SKM-1 treated with dmso at 0.1 percent for 144 hours (cell line): ENCODE measurements around the gene GNB1L.

Source experiments
- DNase-seq: peaks from one replicate; lab custom pipeline; 2025; ENCODE audit not compliant: unreplicated experiment; lab: John Stamatoyannopoulos, UW

GNB1L gene

DNA sequence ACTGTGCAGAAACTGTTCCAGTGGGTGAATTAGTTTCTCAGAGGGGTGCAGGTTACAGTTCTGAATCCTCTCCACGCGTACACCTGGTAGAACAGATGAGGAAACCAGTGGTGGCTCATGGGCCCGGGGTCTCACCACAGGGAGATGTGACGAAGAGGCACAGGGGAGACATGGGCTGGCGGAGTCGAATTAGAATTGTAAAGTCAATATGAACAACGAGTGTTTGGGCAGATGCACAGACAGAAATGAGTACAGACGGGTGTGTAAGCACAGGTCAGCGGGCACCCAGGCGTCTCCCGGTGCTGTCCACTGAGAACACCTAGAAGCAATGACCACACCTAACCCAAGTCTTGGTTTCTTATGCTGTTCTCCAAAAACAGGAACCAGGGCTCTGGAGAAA lies 41.8 kb downstream of the GNB1L start:
- DNase-seq: no peak

DNA sequence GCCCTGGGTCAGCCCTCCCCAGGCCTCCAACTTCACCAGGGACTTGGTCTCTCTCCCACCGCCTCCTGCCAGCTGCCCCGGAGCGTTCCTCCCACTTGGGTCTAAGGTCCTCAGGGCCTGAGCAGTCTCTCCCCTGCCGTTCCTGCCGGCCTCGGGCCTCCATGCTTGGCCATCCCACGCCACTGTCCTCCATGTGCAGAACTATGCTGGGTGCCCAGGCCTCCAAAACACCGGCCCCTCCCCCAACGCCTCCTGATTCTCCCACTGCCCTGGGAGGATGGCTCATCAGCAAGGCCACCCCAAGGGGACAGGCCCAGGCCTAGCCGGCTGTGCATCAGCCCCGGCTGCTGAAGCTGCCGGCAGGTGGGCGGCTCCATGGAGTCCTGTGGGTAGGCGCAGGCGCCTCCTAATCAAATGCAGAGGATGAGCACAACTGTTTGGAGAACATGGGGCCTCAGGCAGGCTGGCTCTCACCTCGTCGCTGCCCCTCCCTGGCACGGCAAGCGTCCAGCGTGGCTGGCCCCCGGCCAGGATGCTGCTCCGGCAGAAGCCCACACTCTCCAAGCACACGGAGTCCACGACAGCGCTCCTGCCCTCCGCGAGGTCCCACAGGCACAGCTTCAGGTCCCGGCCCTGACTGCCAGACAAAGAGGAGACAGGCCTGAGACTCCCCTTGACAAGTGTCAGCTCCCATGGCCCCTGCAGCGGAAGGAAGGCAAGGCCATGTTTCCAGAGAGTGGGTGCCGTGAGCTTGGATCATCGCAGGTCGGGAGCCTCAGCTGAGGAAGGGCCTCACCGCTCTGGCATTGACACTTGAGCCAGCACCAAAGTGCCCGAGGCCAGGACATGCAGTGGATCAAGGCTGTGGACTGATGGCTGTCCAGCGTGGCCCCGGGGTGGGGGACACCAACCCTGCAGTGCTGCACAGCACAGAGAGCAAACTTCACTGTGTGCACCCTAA lies 42.6 kb downstream of the GNB1L start:
- DNase-seq: no peak

DNA sequence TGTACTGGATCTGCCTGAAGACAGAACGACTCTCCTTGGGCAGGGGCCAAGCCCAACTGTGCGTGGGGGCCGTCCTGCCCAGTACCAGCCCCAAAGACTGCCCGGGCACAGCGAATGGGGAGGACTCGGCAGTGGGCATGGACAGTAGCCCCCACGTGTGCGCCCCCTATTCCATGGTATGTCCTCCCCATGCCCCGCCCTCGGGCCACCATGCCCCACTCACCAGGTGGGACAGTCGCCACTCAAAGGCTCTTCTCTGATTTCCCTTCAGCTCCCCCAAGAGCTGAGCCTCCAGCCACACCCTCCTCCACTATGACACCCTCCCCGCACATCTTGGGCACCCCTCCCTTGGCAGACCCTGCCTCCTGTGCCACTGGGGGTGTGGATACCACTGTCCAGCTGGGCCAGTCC lies 43.5 kb downstream of the GNB1L start:
- DNase-seq: no peak

DNA sequence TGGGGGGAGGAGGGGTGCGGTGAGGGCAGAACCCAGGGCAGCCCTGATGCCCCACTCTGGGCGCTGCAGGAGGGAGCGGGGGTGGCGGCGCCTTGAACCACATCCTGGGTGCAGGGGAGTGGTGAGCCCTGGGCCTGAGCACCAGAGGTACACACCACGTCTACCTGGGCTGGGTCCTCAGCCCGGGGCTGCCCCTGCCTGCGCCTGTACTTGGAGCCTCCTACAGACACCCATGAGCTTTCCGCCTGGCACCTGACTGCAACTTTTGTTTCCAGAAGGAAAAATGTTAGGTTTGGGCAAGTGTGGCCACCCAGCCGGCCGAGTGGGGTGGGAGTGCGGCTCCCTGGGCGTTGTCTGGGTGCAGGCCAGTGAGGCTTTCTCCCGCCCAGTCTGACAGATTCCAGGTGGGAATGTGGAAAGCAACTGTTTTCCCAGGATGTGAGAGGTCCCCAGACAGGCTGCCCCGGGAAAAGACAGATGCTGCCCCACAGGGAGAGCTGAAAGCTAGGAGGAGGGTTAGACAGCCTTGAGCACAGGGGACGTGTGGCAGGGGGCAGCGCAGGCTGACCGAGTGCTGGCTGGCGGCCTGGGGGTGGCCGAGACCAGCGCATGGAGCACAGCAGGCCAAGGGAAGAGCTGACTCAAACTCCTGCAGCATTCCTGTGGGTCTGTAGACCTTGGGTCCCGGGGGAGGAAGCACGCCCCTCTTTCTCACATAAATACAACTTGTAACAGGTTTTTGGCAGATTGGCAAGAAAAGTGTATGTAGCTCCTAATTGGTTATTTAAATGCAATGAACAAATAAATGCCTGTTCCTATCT lies 44.1 kb downstream of the GNB1L start:
- DNase-seq: no peak

DNA sequence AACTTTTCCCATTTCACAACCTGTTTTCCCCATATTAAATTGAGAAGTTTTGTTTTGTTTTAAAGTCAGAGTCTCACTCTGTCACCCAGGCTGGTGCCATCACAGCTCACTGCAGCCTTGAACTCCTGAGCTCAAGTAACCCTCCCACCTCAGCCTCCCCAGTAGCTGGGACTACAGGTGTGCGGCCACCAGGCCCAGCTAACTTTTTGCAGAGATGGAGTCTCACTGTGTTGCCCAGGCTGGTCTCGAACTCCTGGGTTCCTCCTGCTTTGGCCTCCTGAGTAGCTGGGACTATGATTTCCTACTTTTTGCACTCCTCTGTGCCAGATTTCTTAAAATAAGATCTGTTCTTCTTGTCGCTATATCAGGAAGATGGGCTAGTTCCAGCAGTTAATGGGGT lies 44.9 kb downstream of the GNB1L start:
- DNase-seq: no peak

DNA sequence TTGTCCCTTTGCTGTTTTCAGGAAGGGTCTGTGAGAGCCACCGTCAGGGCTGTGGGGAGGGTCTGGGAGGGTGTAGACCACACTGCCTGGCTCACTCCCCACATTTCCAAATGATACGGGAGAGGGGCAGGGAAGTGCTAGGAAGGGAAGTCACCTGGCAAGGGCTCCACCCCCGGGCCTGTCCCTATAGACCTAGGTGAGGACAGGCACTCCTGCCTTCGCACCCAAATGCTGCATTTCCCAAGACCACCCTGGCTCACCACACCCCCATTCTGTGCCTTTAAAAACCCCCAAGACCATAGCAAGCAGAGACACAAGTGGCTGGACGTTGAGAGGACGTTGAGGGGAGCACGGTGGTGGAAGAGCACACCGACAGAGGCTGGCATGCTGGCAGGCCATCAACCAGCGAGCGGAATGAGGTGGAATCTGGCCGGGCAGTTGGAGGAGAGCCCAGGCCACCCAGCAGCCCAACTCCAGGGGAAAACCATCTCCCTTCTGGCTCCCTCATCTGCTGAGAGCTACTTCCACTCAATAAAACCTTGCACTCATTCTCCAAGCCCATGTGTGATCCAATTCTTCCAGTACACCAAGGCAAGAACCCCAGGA lies 45.7 kb downstream of the GNB1L start:
- DNase-seq: no peak

DNA sequence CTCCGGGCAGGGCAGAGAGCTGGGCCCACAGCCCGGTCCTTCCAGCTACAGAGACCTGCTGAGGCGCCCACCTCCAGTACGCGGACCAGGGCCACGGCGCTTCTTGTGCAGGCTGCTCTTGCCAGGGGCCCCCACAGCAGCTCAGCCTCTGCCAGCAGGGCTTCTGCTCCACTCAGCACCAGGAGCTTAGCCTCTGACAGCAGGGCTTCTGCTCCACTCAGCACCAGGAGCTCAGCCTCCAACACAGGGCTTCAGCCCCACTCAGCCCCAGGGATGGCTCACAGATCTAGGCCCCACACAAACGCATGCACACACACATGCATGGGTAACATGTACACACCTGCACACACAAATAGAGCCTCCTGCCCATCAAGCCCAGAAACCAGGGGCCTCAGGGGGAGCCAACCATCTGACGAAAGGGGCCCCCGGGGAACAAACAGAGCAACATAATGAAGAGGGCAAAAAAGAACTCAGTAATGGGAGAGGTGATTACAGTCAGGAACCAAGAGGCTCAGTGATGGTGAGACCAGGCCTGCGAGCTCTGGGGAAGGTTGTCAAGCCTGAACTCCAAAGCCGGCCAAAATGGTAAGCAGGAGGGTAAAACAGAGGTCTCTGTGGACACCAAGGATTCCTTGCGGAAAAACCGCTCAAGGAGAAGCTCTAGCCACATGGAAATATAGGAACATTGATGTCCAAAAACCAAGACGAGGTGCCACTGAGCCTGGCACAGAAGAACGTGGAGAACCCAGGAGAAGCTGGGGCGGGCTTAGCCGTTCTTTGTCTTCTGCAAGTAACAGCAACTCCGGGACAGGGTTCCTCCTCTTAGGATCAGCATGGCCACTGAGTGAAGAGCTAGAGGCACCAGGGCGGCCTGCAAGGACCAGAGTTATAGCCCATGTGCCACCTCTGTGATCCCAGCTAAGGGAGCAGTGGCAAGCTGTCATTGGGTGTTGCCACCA lies 46.5 kb downstream of the GNB1L start:
- DNase-seq: no peak

DNA sequence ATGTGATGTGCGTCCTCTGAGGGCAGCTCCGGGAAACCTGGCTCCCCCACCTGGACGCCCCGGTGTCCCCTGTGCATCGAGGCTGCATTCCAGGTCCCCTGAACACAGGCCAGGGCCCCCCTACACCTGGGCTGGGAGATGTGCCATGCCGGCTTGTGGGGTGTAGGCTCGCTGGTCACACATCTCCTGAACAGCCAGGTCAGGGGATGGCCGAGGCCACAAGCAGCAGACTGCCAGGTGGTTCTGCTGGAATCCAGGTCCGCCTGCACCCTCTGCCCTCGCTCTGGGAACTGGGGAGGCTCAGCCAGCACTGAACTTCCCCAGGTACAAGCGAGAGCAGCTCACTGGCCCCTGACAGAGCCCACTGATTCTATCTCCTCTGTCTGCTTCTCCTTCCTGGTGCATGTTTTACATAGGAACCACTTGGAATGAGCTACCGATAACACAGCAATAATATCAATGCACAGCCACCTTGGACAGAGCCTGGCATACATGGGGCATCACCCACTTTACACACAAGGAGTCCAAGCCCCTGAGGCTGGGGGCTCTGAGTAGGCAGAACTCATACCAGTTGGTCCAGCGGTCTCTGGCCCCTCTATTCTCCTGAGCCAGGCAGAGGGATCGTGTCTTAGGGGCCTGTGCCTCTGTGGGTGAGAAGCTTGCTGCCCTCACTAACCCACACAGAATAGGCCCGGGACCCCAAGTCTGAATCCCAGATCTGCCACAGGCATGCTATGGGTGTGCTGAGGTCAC lies 47.3 kb downstream of the GNB1L start:
- no peak for DNase-seq

DNA sequence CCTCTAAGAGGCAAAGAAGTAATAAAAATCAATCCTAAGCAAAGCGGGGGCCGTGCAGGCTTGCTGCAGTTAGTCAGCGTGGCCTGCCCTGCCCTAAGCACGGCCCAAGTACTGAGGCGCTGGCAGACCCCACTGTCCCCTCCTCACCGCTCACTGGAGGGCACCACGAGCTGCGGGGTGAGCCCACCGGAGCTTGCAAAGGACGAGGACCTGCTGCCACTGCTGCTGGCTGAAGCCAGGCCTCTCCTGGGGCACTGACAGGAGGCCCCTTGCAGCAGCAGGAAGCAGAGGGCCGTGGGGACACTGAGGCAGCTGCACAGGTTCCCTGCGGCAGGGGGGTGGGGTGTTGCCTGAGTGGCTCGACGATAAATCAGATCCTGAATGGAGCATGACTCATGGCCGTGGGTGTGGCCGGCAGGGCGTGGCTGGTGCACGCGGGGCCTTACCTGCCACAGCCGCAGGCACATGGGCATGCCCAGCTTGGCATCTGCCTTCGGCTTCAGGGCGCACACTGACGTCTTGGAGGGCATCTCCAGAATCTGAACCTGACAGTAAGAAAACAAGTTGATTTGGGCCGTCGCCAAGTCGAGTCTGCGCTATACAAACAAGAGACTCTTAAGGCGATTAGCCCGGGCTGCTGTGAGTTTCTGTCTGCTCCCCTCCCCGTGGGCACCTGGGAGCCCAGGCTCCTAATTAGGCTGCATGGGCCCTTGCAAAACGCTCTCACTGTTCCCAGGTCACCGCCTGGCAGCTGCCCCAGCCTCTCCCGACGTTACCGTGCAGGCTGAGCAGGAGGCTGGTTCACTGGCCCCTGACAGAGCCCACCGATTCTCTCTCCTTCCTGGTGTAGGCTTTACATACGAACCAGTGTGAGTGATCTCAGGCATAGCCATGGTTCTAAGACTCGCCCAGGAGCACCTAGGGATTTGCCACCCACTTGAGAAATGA lies 48.2 kb downstream of the GNB1L start:
- DNase-seq: no peak

DNA sequence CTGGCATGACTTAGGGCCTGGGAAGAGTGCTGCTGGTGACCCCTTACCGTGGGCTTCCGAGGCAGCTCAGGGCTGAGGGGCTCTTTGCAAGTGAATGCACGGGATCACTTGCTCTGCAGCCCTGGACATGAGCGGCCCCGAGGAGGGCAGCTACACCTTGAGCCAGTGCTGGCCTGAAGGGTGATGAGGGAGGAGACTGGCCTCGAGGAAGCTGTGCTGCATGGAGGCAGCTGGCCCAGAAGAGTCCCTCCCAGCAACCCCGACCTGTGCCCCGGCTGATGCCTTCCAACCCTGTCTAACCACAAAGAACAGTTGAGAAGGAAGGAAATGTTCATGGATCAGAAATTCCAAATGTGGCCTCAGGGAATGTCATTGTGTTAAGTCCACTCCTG lies 48.9 kb downstream of the GNB1L start:
- no peak for DNase-seq

DNA sequence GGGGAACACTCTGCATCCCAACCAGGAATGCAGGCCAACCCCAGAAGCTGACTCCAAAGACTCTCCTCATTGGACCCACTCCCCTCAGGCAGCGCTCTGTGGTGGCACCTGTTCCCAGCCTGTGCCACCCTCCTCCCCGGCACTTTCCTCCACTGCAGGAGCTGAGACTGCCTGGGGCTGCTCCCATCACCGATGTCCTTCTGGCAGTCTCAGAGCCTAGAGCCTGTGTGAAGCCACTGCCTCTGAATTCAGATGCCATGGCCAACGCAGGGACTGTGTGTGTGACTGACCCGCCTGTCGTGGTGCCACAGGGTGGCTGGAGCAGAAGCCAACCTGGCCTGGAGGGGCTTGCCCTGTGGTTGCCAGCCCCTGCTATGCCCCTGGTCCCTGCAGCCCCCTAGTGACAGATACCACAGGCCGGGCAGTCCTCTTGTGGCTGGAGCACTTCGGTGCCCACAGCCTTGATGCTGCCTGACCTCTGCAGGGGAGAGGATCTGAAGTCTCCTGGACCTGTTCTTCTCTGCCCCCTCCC lies 50.9 kb downstream of the GNB1L start:
- no peak for DNase-seq

DNA sequence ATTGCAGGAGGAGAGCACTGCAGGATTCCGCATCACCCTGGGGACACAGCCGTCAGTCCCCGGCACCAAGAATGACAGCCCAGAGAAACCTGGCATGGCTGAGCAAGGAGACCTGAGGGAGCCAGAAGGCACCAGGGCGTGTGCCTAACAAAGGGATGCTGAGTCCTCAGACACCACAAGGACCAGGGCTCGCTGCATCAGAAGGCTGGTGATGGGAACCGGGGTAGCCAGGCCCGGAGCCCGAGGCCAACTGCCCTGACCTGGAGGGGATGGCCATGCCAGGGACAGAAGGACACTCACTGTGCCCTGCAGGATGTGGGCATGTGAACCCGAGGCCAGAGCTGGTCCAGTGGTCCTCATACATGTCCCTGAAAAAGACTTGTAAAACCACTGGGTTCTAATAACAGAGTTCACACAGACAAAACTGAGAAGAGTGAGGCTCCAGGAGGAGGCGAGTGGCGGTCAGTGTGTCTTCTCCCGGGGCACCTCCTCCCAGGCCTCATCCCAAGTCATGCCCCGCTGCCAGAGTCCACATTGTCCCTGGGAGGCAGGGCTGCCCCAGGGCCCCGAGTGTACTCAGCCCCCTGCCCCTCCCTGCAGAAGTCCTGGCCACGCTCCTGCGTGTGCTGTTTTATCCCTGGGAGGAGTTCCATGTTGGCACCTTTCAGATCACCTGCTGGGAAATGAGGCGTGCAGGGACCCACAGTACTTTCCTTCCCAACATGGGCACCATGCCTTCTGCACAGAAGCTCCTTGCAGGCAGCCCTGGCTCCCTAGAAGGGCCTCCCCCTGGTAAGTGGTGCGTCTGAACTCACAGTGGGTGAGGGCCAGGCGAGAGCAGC lies 51.6 kb downstream of the GNB1L start:
- no peak for DNase-seq

DNA sequence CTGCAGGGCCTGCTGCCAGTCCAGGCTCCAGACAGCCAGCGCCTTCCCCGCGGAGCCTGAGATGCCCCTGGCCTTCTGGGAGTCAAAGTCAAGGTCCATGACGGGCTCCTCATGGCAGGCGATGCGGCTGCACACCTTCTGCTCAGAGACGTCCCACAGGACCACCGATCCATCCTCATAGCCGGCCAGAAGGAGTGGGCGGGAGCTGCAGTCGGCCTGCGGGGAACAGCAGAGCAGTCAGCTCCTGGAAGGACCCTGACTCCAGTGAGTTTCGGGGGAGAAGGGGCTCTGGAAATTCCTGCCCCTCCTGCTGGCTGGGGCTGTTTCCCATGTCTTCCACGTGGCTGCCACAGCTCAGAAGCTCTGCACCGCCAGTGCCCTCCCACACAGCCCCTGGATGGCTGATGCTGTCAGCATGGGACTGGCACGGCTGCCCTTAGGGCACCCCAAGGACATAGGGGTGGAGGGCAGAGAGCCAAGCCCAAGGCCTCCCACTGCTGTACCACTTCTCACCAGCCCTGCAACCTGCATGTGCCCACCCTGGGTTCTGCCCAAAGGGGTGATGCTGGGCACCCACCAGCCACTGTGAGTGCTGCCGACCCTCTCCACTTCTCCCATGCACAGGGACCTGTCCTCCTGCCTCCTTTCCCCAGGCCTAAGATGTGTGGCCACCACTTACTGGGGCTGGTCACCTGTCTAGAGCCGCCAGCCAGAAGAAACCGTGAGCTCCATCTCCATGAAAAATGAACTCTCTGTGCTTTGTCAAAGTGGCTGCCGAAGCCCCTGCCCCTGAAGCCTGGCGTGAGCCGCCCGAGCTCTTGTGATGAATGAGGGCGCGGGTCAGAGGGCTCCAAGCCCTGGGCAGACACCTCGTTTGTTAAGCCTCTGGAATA lies 52.4 kb downstream of the GNB1L start:
- no peak for DNase-seq

DNA sequence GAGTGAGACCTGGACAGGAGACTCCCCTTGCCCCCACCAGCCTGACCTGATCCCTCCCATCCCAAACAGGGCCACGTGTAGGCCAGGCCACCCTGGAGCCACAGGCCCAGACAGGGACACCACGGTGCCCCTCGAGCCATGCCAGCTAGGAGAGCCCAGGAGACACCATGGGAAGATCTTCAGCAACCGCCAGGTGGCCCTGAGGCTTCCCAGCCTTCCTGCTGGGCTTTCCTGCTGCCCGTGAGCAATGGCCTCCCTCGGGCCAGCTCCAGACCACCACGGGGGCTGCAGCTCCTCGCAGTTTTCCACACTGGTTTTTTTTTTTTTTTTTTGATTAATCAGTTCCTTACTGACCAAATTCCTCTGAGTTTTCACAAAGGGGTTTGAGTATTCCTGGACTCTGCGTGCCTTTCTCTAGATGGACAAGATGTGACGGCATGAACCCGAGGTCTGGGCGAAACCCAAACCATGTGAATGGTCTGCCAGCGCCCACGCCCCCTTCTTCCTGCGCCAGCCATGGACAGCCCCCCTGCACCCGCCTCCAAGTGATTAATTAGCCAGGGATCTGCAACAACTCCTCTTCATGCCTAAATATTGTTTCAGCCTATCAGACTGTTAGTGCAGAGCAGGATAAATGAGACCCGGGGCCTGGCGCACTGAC lies 53.2 kb downstream of the GNB1L start:
- no peak for DNase-seq

DNA sequence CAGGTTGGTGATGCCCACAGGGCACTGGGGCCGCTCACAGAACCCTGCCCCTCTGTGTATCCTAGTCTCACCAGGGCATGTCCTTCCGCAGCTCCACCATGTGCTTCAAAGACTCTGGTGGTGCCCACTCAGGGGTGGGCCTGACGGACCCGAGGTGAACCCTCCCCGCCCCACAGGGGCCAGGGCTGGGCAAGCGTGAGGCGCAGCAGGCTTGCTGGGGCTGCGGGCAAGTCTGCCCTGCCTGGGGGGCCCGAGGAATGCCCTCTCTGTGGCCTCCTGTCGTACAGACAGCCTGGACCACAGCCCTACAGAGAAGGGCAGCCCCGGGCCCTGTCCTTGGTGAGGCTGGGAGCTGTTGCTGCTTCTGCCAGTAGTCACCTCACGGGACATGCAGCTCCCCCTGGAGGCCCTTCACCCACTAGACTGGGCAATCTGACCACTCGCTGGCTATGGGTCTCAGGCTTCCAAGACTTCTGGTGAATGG lies 53.9 kb downstream of the GNB1L start:
- no peak for DNase-seq

DNA sequence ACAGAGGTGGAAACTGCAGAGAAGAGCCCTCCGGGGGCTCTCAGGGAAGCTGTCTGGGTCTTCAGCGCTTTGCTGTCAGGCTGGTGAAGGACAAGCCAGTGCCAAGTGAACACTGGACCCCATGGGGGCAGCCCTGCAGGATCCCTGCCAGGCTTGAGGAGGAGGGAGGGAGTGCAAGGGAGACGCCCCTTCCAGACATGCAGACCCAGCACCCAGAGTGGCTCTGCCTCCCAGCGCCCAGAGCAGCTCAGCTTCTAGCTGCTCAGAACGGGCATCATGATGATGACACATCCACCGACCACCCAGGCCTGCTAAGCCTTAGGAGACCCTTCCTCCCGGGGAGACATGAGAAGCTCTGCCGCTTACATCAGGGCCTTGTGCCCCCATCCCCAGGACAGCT lies 54.4 kb downstream of the GNB1L start:
- no peak for DNase-seq
